Uterus (tissue), 4 donors: ENCODE measurements around the gene RAD51B. TPM values are rescaled to one million over a fixed set of nuclear protein-coding genes. Genes with fewer than 3 reads are reported as not detected.
A peak's percentile ranks its signal among the peaks of the same experiment; 100 is the strongest.

Experiments used
- DNase-seq, 2 donors: peaks; one replicate each; pipeline ENCODE4 v3.0.0-alpha.2; 2019 to 2020
- H3K27ac ChIP-seq, 2 donors: fragments of 200-600 bp; sonication (generic); 1 replicate in 1 of 2; 2 replicates in 1 of 2; pipeline ENCODE4 v1.5.1; 2016 to 2018
- H3K27me3 ChIP-seq, 2 donors: fragments of 200-600 bp; sonication (generic); one replicate each; pipeline ENCODE4 v1.5.1; 2018 to 2019; ENCODE audit warnings: control low read depth in 1 of 2
- H3K36me3 ChIP-seq, 2 donors: fragments of 200-600 bp; sonication (generic); one replicate each; pipeline ENCODE4 v1.5.1; 2019; ENCODE audit warnings: control low read depth in 1 of 2
- H3K4me1 ChIP-seq, 2 donors: fragments of 200-600 bp; sonication (generic); one replicate each; pipeline ENCODE4 v1.5.1; 2018 to 2019; ENCODE audit warnings: control low read depth in 1 of 2
- H3K4me3 ChIP-seq, 2 donors: fragments of 200-600 bp; sonication (generic); 1 replicate in 1 of 2; 2 replicates in 1 of 2; pipeline ENCODE4 v1.5.1; 2018 to 2019; ENCODE audit warnings: mild to moderate bottlenecking in 1 of 2
- H3K9me3 ChIP-seq, 2 donors: fragments of 200-600 bp; sonication (generic); one replicate each; pipeline ENCODE4 v1.5.1; 2019; ENCODE audit warnings: control low read depth in 1 of 2
- POLR2A ChIP-seq, 2 donors: fragments of 450-650 bp; IDR thresholded peaks; one replicate each; pipeline ENCODE4 v1.6.1; 2016; ENCODE audit warnings: antibody characterized with exemption in 2 of 2, mild to moderate bottlenecking in 1 of 2, moderate library complexity in 1 of 2
- intact Hi-C: fragments of 100-400 bp; cut with DNase I; formaldehyde crosslinking; loops from one replicate; pipeline ENCODE4 v1.15.1; 2023; ENCODE audit warnings: low total_unique reads
- total RNA-seq, 4 donors: library from RNA; depleted of rRNA in 3 of 4; stranded (reverse); fragments of >200 nt in 3 of 4; gene quantifications; one replicate each; pipeline versions ENCODE4 v1.1.0 to v1.2.4, GENCODE V29; 2014 to 2023
- TF ChIP-seq, protein P1 (sequence below), 4 experiments: fragments of 200-600 bp in 2 of 4; fragments of 450-650 bp in 2 of 4; sonication (generic) in 2 of 4; IDR thresholded peaks; one replicate each; pipeline ENCODE4 v1.5.1; 2016 to 2019; ENCODE audit warnings: antibody characterized with exemption in 4 of 4, mild to moderate bottlenecking in 2 of 4, moderate library complexity in 1 of 4
- donor health status: DM: yes; HTN: yes; CAD: no.

RAD51B gene
- total RNA-seq, 4 donors from 2014 or later, result 29.5 to 100.0 (median 70.3) TPM

DNA sequence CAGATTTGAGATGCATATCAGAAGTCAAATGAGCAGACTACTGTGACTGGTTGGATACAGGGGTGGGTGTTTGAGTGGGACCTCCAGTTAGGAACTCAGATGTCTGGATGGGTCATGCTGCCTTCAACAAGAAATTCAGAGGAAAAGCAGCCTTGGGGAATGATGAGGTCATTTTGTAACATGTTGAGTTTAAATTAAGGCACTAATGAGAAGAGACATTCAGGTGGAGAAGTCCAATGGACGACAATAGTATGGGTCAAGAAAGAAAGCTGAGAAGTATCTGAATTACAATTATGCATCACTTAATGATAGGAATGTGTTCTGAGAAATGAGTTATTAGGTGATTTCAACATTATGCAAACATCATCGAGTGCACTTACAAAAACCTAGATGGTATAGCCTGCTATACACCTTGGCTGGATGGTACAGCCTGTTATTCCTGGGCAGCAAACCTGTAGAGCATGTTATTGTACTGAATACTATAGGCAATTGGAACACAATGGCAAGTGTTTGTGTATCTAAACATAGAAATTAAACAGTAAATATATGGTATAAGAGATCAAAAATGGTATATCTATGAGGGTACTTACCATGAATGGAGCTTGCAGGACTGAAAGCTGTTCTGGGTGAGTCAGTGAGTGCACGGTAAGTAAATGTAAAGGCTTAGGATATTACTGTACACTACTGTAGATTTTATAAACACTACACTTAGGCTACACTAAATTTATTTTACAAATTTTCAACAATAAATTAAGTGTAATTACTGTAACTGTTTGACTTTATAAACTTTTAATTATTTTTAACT is 414.7 kb downstream of the RAD51B start:
- H3K4me1 ChIP-seq, result peaks cover 0 to 28% of the 10 kb centered on the region in 2 donors
- no peaks in the 10 kb centered on the region for H3K27me3 ChIP-seq
- TF ChIP-seq, protein P1, sequence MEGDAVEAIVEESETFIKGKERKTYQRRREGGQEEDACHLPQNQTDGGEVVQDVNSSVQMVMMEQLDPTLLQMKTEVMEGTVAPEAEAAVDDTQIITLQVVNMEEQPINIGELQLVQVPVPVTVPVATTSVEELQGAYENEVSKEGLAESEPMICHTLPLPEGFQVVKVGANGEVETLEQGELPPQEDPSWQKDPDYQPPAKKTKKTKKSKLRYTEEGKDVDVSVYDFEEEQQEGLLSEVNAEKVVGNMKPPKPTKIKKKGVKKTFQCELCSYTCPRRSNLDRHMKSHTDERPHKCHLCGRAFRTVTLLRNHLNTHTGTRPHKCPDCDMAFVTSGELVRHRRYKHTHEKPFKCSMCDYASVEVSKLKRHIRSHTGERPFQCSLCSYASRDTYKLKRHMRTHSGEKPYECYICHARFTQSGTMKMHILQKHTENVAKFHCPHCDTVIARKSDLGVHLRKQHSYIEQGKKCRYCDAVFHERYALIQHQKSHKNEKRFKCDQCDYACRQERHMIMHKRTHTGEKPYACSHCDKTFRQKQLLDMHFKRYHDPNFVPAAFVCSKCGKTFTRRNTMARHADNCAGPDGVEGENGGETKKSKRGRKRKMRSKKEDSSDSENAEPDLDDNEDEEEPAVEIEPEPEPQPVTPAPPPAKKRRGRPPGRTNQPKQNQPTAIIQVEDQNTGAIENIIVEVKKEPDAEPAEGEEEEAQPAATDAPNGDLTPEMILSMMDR (IDR thresholded peaks at IDR 0.05), result no peak
- no peak for TF ChIP-seq POLR2A (IDR thresholded peaks at IDR 0.05)
- peak overlapping the region; percentile 66 to 89 for H3K27ac ChIP-seq
- no peaks in the 10 kb centered on the region for H3K36me3 ChIP-seq
- H3K9me3 ChIP-seq, result no peaks in the 10 kb centered on the region
- DNase-seq, result no peak
- H3K4me3 ChIP-seq, result no peak overlapping the region
- intact Hi-C loops, result no loop called here

DNA sequence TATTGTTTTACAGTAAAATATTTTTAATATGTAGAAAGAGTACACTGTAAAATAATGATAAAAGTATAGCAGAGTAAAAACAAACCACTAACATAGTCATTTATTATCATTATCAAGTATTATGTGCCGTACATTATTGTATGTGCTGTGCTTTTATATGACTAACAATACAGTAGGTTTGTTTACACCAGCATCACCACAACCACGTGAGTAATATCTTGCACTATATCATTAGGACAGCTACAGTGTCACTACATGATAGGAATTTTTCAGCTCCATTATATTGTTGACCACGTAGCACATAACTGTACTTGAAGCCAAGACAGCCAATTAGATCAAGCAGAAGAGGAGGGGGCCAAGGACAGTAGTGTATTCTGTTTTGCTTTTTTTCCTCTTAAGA is 415.4 kb downstream of the RAD51B start:
- no peak for DNase-seq
- no peaks in the 10 kb centered on the region for H3K27me3 ChIP-seq
- H3K4me1 ChIP-seq, result peaks cover 0 to 26% of the 10 kb centered on the region in 2 donors
- H3K4me3 ChIP-seq, result no peak overlapping the region
- no peaks in the 10 kb centered on the region for H3K36me3 ChIP-seq
- TF ChIP-seq, protein P1 (IDR thresholded peaks at IDR 0.05), result no peak
- no peak for TF ChIP-seq POLR2A (IDR thresholded peaks at IDR 0.05)
- peak overlapping the region; percentile 40 to 89 for H3K27ac ChIP-seq
- intact Hi-C loops, result no loop called here
- no peaks in the 10 kb centered on the region for H3K9me3 ChIP-seq

DNA sequence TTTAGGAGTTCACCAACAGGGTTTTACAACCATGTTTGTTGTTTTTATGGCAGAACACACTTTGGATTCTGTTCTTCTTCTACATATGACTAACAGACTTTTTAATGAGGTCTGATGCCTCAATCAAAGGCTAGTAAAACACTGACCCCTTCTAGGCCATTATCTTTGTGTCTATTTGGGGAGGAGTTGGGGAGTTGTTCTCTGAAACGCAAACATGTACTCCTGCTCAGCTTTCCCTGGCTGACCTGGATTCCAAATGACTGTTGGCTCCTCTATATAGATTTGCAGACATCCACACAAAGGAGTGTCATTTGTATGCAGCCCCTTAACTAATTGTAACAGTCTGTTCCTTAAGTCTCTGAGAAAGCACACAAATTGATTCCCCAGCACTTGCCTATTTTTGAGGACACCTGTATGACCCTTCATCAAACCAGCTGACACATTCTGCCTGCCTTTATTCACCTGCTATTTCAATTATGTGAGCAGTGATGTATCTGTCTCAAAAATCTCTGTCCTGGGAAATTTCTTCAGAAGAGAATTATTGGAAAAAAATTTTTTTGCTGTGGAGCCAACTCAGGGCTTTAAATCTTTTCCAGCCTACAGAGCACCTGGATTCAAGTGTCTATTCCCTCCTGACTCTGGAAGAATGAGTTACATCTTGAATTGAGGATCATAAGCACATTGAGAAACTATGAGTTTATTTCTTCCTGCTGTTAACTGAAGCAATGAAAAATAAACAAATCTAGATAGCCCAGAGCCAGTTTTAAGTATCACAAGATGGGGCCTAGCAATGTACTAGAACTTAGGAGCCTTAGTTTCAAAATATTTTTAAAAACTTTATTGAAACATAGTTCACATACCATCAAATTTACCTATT is 417.2 kb downstream of the RAD51B start:
- peak overlapping the region; percentile 90 to 94 for H3K27ac ChIP-seq
- TF ChIP-seq, protein P1 (IDR thresholded peaks at IDR 0.05), result no peak
- TF ChIP-seq POLR2A (IDR thresholded peaks at IDR 0.05), result no peak
- H3K9me3 ChIP-seq, result no peaks in the 10 kb centered on the region
- peak in 1 of 2 donors; percentile 60 for DNase-seq
- intact Hi-C loops, result no loop called here
- no peaks in the 10 kb centered on the region for H3K27me3 ChIP-seq
- no peaks in the 10 kb centered on the region for H3K36me3 ChIP-seq
- H3K4me3 ChIP-seq, result no peak overlapping the region
- H3K4me1 ChIP-seq, result peaks cover 0 to 23% of the 10 kb centered on the region in 2 donors

DNA sequence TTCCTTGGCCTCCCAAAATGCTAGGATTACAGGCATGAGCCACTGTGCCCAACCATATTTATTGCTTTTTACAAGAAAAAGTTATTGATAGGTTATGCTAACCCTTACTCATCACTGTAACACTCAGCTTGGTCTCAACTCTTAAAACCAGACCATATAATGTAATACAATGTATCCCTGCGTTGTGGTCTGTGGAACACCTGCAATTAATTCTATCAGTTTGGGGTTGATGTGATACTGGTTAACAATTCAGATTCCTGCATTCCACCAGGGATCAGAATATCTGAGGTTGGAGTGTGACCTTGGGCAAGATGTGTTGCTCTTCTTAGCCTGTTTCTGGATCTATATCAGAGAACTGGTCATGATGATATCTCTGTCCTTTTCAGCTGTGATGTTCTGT is 419.0 kb downstream of the RAD51B start:
- H3K27ac ChIP-seq, result peak overlapping the region; percentile 90 to 94
- no peak overlapping the region for H3K4me3 ChIP-seq
- H3K36me3 ChIP-seq, result no peaks in the 10 kb centered on the region
- intact Hi-C loops, result no loop called here
- H3K4me1 ChIP-seq, result peaks cover 5 to 14% of the 10 kb centered on the region in 2 donors
- no peaks in the 10 kb centered on the region for H3K9me3 ChIP-seq
- no peak for DNase-seq
- H3K27me3 ChIP-seq, result no peaks in the 10 kb centered on the region
- TF ChIP-seq POLR2A (IDR thresholded peaks at IDR 0.05), result no peak
- TF ChIP-seq, protein P1 (IDR thresholded peaks at IDR 0.05), result no peak

DNA sequence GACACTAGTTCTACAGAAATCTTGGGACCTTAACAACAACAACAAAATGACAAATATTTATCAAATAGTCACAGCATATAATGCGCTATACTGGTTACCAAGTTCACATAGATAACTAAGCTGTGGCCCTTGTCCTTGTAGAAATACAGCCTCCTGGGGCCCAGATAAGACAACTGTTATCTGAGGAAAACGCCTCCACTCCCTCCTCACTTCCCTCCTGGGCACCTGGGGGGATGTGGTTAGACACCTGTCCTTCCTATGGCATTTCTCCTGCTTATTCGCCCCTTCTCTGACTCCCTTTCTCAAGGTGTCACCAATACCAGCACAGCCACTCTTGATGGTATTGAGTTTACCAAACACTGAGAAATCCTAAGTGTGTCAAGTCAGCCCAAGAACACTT is 419.4 kb downstream of the RAD51B start:
- peaks cover 5 to 12% of the 10 kb centered on the region in 2 donors for H3K4me1 ChIP-seq
- no peak for DNase-seq
- H3K27ac ChIP-seq, result peak overlapping the region; percentile 90 to 94
- no peak for TF ChIP-seq POLR2A (IDR thresholded peaks at IDR 0.05)
- TF ChIP-seq, protein P1 (IDR thresholded peaks at IDR 0.05), result no peak
- intact Hi-C loops, result no loop called here
- H3K36me3 ChIP-seq, result no peaks in the 10 kb centered on the region
- no peaks in the 10 kb centered on the region for H3K9me3 ChIP-seq
- H3K27me3 ChIP-seq, result no peaks in the 10 kb centered on the region
- no peak overlapping the region for H3K4me3 ChIP-seq
